Spleen (tissue), 11 donors: ENCODE results near the gene MSMB. TPM values are rescaled to one million over a fixed set of nuclear protein-coding genes. Genes with fewer than 3 reads are reported as not detected.

Experiments
- DNase-seq: peaks from one replicate; pipeline ENCODE4 v3.0.0-alpha.2; 2020
- H3K27ac ChIP-seq, 8 donors: fragments of 200-600 bp; sonication (generic) in 7 of 8; 1 replicate in 4 of 8; 2 replicates in 4 of 8; pipeline versions ENCODE4 v1.5.0 to v1.8.0; 2016 to 2021; ENCODE audit warnings: inconsistent platforms in 4 of 8, mild to moderate bottlenecking in 4 of 8, moderate library complexity in 1 of 8
- H3K27me3 ChIP-seq, 7 donors: fragments of 200-600 bp; sonication (generic) in 6 of 7; replicated peaks in 1 of 7; 1 replicate in 4 of 7; 2 replicates in 3 of 7; pipeline versions ENCODE4 v1.5.0 to v1.8.0; 2016 to 2021; ENCODE audit warnings: inconsistent platforms in 3 of 7, mild to moderate bottlenecking in 1 of 7
- H3K36me3 ChIP-seq, 6 donors: fragments of 200-600 bp; sonication (generic) in 5 of 6; 1 replicate in 4 of 6; 2 replicates in 2 of 6; pipeline versions ENCODE4 v1.5.0 to v1.8.0; 2016 to 2021; ENCODE audit warnings: inconsistent platforms in 2 of 6
- H3K4me1 ChIP-seq, 6 donors: fragments of 200-600 bp; sonication (generic) in 5 of 6; 1 replicate in 3 of 6; 2 replicates in 3 of 6; pipeline versions ENCODE4 v1.5.0 to v1.8.0; 2016 to 2021; ENCODE audit warnings: inconsistent platforms in 3 of 6
- H3K4me3 ChIP-seq, 8 donors: fragments of 200-600 bp; sonication (generic) in 7 of 8; 1 replicate in 4 of 8; 2 replicates in 4 of 8; pipeline versions ENCODE4 v1.5.0 to v1.8.0; 2016 to 2021; ENCODE audit warnings: inconsistent platforms in 4 of 8, mild to moderate bottlenecking in 4 of 8, moderate library complexity in 2 of 8
- H3K9me3 ChIP-seq, 8 donors: fragments of 200-600 bp; sonication (generic) in 7 of 8; 1 replicate in 4 of 8; 2 replicates in 4 of 8; pipeline versions ENCODE4 v1.5.0 to v1.8.0; 2016 to 2021; ENCODE audit warnings: inconsistent platforms in 4 of 8
- CTCF ChIP-seq, 11 experiments: fragments of 200-600 bp in 7 of 11; fragments of 450-650 bp in 4 of 11; sonication (generic) in 4 of 11; IDR thresholded peaks in 8 of 11; conservative IDR thresholded peaks in 3 of 11; 1 replicate in 7 of 11; 2 replicates in 4 of 11; pipeline versions ENCODE4 v1.4.0 to v1.8.0; 2016 to 2021; ENCODE audit warnings: antibody characterized with exemption in 11 of 11, inconsistent platforms in 4 of 11, mild to moderate bottlenecking in 1 of 11
- POLR2A ChIP-seq, 3 donors: fragments of 450-650 bp; IDR thresholded peaks; one replicate each; pipeline ENCODE4 v1.5.1; 2017; ENCODE audit warnings: antibody characterized with exemption in 3 of 3, mild to moderate bottlenecking in 1 of 3
- POLR2AphosphoS5 ChIP-seq, 3 donors: sonication (generic); formaldehyde crosslinking; IDR thresholded peaks; one replicate each; pipeline ENCODE4 v1.5.1; 2017; ENCODE audit warnings: antibody characterized with exemption in 3 of 3
- WGBS, 5 donors: extraction: QIAGEN DNeasy Blood & Tissue Kit in 3 of 5; methylation state at CpG; one replicate each; pipeline versions ENCODE4 v1.1.5 to v1.1.7; 2013 to 2018; 5-methylcytosine and 5-hydroxymethylcytosine counted together
- intact Hi-C: fragments of 100-400 bp; cut with DNase I; formaldehyde crosslinking; loops from one replicate; pipeline ENCODE4 v1.15.0; 2023; ENCODE audit warnings: low total_unique reads
- polyA plus RNA-seq, 3 donors: library from polyadenylated mRNA; stranded (reverse); fragments of 200-250 nt; gene quantifications; one replicate each; pipeline ENCODE4 v1.2.1, GENCODE V29; 2013
- total RNA-seq, 7 donors: library from RNA; depleted of rRNA in 3 of 7; stranded (reverse); fragments of >200 nt in 3 of 7; fragmentation: NEBNext Ultra II Directional in 4 of 7; extraction: Animal tissue kit (Norgen Biotek cat#: 25700) in 4 of 7; gene quantifications; one replicate each; pipeline versions ENCODE4 v1.1.0 to v1.2.1, GENCODE V29; 2016 to 2021
- donor health status: healthy with polysubstance abuse.
- donor health status: DM: no; HTN: no; CAD: no; lungs with moderate emphysema.
- donor health status: DM: no; HTN: no; CAD: no.
- donor health status: Bipolar disorder and iron deficiency.
- donor health status: healthy.
- donor health status: DM: no; HTN: no; CAD: no.
- donor health status: DM: yes; HTN: yes; CAD: no.

Gene MSMB
- total and polyA plus RNA-seq, 10 donors = not detected

DNA sequence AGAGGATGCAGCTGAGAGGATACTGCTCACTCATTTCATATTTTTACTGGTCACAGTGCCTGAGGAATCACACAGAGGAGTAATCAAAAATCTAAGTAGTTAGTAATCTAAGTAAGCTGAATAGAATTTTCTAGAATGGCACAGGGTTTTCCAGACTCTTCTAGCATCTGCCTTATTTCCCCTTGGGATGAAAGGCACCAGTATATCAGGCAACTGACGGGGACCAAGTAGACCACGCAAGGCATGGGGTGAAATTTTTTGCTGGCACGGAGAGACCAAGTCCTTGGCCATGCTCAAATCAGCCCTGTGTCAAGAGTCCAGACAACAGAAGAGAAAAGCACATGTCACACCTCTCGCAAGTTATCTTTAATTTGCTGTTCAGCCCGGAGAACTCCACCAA lies 29.9 kb downstream of the MSMB start:
- H3K27me3 ChIP-seq = no peaks in the 10 kb centered on the region
- 94 to 98% (median 96%) methylated on average over 5 of the region's 5 CpGs for WGBS, 5 donors
- H3K27ac ChIP-seq = peak overlapping the region in 1 of 8 donors; percentile 28
- DNase-seq = no peak
- H3K4me1 ChIP-seq = peaks cover 32 to 72% (median 51%) of the 10 kb centered on the region in 6 donors
- peaks cover 2 to 62% (median 52%) of the 10 kb centered on the region in 6 donors for H3K36me3 ChIP-seq
- TF ChIP-seq CTCF (IDR thresholded peaks at IDR 0.05 in 8 of 11, conservative IDR thresholded peaks at IDR 0.05 in 3 of 11) (no peak), POLR2A (IDR thresholded peaks at IDR 0.05) (no peak)
- H3K9me3 ChIP-seq = no peaks in the 10 kb centered on the region
- no peak overlapping the region for H3K4me3 ChIP-seq
- intact Hi-C loops = no loop called here

DNA sequence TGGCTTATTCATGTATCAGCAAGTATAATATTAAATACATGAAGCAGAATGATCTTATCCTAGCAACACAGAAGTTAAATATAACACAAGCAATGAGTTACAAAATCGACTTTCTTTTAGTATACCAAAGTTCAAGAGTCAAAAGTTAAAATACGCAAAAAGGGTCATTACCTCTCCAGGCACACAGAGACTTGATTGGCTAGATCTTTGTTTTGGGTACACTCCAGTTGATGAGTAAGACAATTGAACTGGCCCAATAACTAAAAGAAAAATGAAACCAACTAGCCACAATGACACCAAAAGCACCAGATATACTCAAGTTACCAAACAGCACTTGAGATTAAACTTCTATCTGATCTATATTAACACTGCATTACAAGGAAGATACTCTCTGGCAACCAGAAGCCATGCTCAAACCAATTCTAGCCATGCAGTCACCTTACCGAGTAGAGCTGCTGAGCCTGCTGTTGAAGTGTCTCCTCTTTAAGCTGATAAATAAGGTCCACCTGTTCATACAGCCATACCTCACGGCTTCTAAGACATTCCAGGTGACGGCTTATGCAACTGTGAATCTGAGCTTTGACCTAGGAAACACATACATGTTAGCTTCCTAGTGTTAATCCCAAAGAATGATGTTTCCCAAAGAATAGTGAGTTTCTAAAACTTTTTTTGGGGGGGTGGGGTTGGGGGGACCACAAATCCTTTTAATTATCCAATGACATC lies 31.2 kb downstream of the MSMB start:
- H3K4me3 ChIP-seq = no peak overlapping the region
- intact Hi-C loops = no loop called here
- H3K9me3 ChIP-seq = no peaks in the 10 kb centered on the region
- H3K36me3 ChIP-seq = peaks cover 2 to 75% (median 65%) of the 10 kb centered on the region in 6 donors
- no peaks in the 10 kb centered on the region for H3K27me3 ChIP-seq
- peak overlapping the region in 2 of 8 donors; percentile 19 to 29 for H3K27ac ChIP-seq
- H3K4me1 ChIP-seq = peaks cover 22 to 71% (median 37%) of the 10 kb centered on the region in 6 donors
- WGBS, 5 donors = 91 to 96% (median 93%) methylated on average over 5 of the region's 5 CpGs
- DNase-seq = no peak
- TF ChIP-seq POLR2AphosphoS5 (IDR thresholded peaks at IDR 0.05) = peak in 1 of 3 donors; percentile 11
- no peak for TF ChIP-seq POLR2A (IDR thresholded peaks at IDR 0.05)

DNA sequence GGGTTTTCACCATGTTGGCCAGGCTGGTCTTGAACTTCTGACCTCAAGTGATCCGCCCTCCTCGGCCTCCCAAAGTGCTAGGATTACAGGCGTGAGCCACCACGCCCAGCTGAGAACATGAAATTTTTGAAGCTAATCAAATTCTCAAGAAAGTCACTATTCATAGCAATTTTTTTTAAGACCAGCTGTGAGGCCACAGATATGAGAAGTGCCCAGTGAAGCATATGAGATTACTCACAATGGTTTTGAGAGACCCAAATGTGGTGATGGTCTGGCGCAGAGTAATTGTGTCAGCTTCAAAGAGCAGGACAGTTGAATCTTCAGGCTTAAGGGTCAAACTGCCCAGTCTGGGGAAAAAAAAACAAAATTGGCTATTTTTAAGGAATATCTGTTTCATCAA lies 31.9 kb downstream of the MSMB start:
- Histone ChIP-seq H3K4me1 (peaks cover 16 to 71% (median 31%) of the 10 kb centered on the region in 6 donors), H3K27ac (peak overlapping the region in 1 of 8 donors; percentile 22), H3K36me3 (peaks cover 2 to 82% (median 72%) of the 10 kb centered on the region in 6 donors), H3K27me3 (no peaks in the 10 kb centered on the region), H3K4me3 (no peak overlapping the region), H3K9me3 (no peaks in the 10 kb centered on the region)
- WGBS, 5 donors = 84 to 92% (median 88%) methylated on average over 5 of the region's 5 CpGs
- DNase-seq = no peak
- TF ChIP-seq POLR2AphosphoS5 (IDR thresholded peaks at IDR 0.05) = no peak
- no peak for TF ChIP-seq POLR2A (IDR thresholded peaks at IDR 0.05)
- TF ChIP-seq CTCF (IDR thresholded peaks at IDR 0.05 in 8 of 11, conservative IDR thresholded peaks at IDR 0.05 in 3 of 11) = no peak
- intact Hi-C loops = no loop called here

- TF ChIP-seq POLR2A (IDR thresholded peaks at IDR 0.05) = no peak
- no peak for TF ChIP-seq CTCF (IDR thresholded peaks at IDR 0.05 in 8 of 11, conservative IDR thresholded peaks at IDR 0.05 in 3 of 11)
- no peak for TF ChIP-seq POLR2AphosphoS5 (IDR thresholded peaks at IDR 0.05)
- no peak for DNase-seq
- WGBS, 5 donors = 89 to 94% (median 92%) methylated on average over 3 of the region's 3 CpGs
- H3K9me3 ChIP-seq = no peaks in the 10 kb centered on the region
- intact Hi-C loops = no loop called here
- H3K36me3 ChIP-seq = peaks cover 5 to 96% (median 86%) of the 10 kb centered on the region in 6 donors
- H3K27me3 ChIP-seq = no peaks in the 10 kb centered on the region
- no peak overlapping the region for H3K27ac ChIP-seq
- no peak overlapping the region for H3K4me3 ChIP-seq
- H3K4me1 ChIP-seq = peaks cover 1 to 62% (median 16%) of the 10 kb centered on the region in 6 donors
These were observed 33.3 kb downstream of the MSMB start for GRCh38 chr10:46012746-46013145.
